Upper lobe of left lung (tissue), 4 donors: ENCODE measurements around the gene PLA2G2A.

Source experiments
- POLR2A ChIP-seq, 4 donors: fragments of 450-650 bp; IDR thresholded peaks; one replicate each; pipeline ENCODE4 v1.5.1; 2016 to 2017; ENCODE audit warnings: antibody characterized with exemption in 4 of 4, mild to moderate bottlenecking in 2 of 4
- TF ChIP-seq, protein P1 (sequence below), 6 experiments: fragments of 450-650 bp in 4 of 6; fragments of 200-600 bp in 2 of 6; sonication (generic) in 2 of 6; IDR thresholded peaks; one replicate each; pipeline ENCODE4 v1.5.1; 2016 to 2019; ENCODE audit warnings: antibody characterized with exemption in 6 of 6

GRCh38 chr1:19949016-19949415, 30.4 kb downstream of the PLA2G2A start:
- TF ChIP-seq, protein P1, sequence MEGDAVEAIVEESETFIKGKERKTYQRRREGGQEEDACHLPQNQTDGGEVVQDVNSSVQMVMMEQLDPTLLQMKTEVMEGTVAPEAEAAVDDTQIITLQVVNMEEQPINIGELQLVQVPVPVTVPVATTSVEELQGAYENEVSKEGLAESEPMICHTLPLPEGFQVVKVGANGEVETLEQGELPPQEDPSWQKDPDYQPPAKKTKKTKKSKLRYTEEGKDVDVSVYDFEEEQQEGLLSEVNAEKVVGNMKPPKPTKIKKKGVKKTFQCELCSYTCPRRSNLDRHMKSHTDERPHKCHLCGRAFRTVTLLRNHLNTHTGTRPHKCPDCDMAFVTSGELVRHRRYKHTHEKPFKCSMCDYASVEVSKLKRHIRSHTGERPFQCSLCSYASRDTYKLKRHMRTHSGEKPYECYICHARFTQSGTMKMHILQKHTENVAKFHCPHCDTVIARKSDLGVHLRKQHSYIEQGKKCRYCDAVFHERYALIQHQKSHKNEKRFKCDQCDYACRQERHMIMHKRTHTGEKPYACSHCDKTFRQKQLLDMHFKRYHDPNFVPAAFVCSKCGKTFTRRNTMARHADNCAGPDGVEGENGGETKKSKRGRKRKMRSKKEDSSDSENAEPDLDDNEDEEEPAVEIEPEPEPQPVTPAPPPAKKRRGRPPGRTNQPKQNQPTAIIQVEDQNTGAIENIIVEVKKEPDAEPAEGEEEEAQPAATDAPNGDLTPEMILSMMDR (IDR thresholded peaks at IDR 0.05), result no peak
- no peak for TF ChIP-seq POLR2A (IDR thresholded peaks at IDR 0.05)
